CD4-positive, alpha-beta T cell (primary cell): ENCODE results near the gene HLA-DPA1. TPM values are rescaled to one million over a fixed set of nuclear protein-coding genes. Genes with fewer than 3 reads are reported as not detected.

Experiments used
- ATAC-seq: fragments of 200-7000 bp; cut with Tn5 transposase; one replicate; pipeline ENCODE4 v1.10.0; 2022; ENCODE audit warnings: mild to moderate bottlenecking; ENCODE audit not compliant: poor library complexity
- CTCF ChIA-PET: fragments of 350-600 bp; sonication (Branson Sonifier 250); formaldehyde crosslinking; loops from one replicate; lab custom pipeline; 2021; ENCODE audit warnings: antibody characterized with exemption, inconsistent platforms; lab: Charles Lee
- POLR2A ChIA-PET: fragments of 350-600 bp; sonication (Branson Sonifier 250); formaldehyde crosslinking; loops from one replicate; lab custom pipeline; 2021; ENCODE audit warnings: antibody characterized with exemption, inconsistent platforms; lab: Charles Lee
- DNase-seq, 14 experiments: peaks; one replicate each; pipeline ENCODE4 v3.0.0-alpha.2; 2013 to 2020; ENCODE audit warnings: mixed read lengths in 2 of 14
- H3K27ac ChIP-seq, 2 donors: one replicate each; pipeline versions ENCODE4 v1.5.1 to v1.7.0; 2013; ENCODE audit warnings: low read length in 2 of 2, low read depth in 1 of 2, mild to moderate bottlenecking in 1 of 2
- H3K27me3 ChIP-seq, 2 experiments: 1 replicate in 1 of 2; 2 replicates in 1 of 2; pipeline versions ENCODE4 v1.6.1 to v1.7.0; 2013; ENCODE audit warnings: low read length in 2 of 2, control low read depth in 1 of 2, mild to moderate bottlenecking in 1 of 2, moderate library complexity in 1 of 2; ENCODE audit not compliant: insufficient read depth in 2 of 2, control insufficient read depth in 1 of 2
- H3K36me3 ChIP-seq: one replicate; pipeline ENCODE4 v1.6.1; 2013; ENCODE audit warnings: low read length, control low read depth; ENCODE audit not compliant: insufficient read depth
- H3K4me1 ChIP-seq: one replicate; pipeline ENCODE4 v1.6.1; 2013; ENCODE audit warnings: low read length, control low read depth; ENCODE audit not compliant: insufficient read depth
- H3K4me3 ChIP-seq: one replicate; pipeline ENCODE4 v1.5.1; 2013; ENCODE audit warnings: mild to moderate bottlenecking, low read length, moderate library complexity
- H3K9me3 ChIP-seq, 2 experiments: 1 replicate in 1 of 2; 2 replicates in 1 of 2; pipeline versions ENCODE4 v1.6.1 to v1.7.0; 2013; ENCODE audit warnings: low read length in 2 of 2, mild to moderate bottlenecking in 2 of 2, control low read depth in 1 of 2, moderate library complexity in 1 of 2; ENCODE audit not compliant: control insufficient read depth in 1 of 2, insufficient read depth in 1 of 2
- H3K27ac Mint-ChIP-seq: one replicate; pipeline ENCODE4 v1.8.0; 2020; ENCODE audit warnings: mixed read lengths
- H3K27me3 Mint-ChIP-seq: one replicate; pipeline ENCODE4 v1.8.0; 2021; ENCODE audit warnings: mixed read lengths
- H3K36me3 Mint-ChIP-seq: one replicate; pipeline ENCODE4 v1.8.0; 2021; ENCODE audit warnings: low read depth, mixed read lengths
- H3K4me1 Mint-ChIP-seq: one replicate; pipeline ENCODE4 v1.8.0; 2021; ENCODE audit warnings: low read depth, mixed read lengths
- H3K4me3 Mint-ChIP-seq: one replicate; pipeline ENCODE4 v1.8.0; 2020; ENCODE audit warnings: mild to moderate bottlenecking, mixed read lengths
- H3K9me3 Mint-ChIP-seq: one replicate; pipeline ENCODE4 v1.8.0; 2020; ENCODE audit warnings: mixed read lengths
- intact Hi-C, 2 experiments: fragments of 100-400 bp; cut with DNase I in 1 of 2; cut with micrococcal nuclease in 1 of 2; formaldehyde crosslinking; loops; one replicate each; pipeline versions ENCODE4 v1.15.1 to v1.9.0; 2023 to 2025; cut with DNase I, micrococcal nuclease
- total RNA-seq, 174 experiments: library from RNA in 2 of 174; stranded (reverse) in 2 of 174; gene quantifications; one replicate each; pipeline ENCODE4 v1.2.3 and lab custom pipeline; 2021 to 2026
- TF ChIP-seq, protein P1 (sequence below): fragments of 200-600 bp; IDR thresholded peaks from one replicate; pipeline ENCODE4 v1.8.0; 2022; ENCODE audit warnings: antibody characterized with exemption, mild to moderate bottlenecking

Gene HLA-DPA1
- total RNA-seq, 2 experiments from 2014 or later = 19.4 to 19.9 TPM

GRCh38 chr6:33116417-33116816 lies 43.0 kb upstream of the HLA-DPA1 start:
- Mint-ChIP-seq H3K27me3 (peaks cover 86% of the 10 kb centered on the region), H3K4me1 (peaks cover 15% of the 10 kb centered on the region), H3K9me3 (no peaks in the 10 kb centered on the region), H3K4me3 (no peak overlapping the region), H3K27ac (no peak overlapping the region), H3K36me3 (no peaks in the 10 kb centered on the region)
- peaks cover 42 to 53% of the 10 kb centered on the region in 2 experiments for H3K27me3 ChIP-seq
- no peak overlapping the region for H3K27ac ChIP-seq
- no peak for ATAC-seq
- no peaks in the 10 kb centered on the region for H3K36me3 ChIP-seq
- no peak for DNase-seq
- H3K4me1 ChIP-seq = peaks cover 25% of the 10 kb centered on the region
- ChIA-PET POLR2A (no interaction called here), CTCF (interaction anchor here (1.3 kb wide), 1 partner anchor 10 kb away, joined by 4 read pairs; no protein-coding TSS in a partner anchor)
- TF ChIP-seq, protein P1, sequence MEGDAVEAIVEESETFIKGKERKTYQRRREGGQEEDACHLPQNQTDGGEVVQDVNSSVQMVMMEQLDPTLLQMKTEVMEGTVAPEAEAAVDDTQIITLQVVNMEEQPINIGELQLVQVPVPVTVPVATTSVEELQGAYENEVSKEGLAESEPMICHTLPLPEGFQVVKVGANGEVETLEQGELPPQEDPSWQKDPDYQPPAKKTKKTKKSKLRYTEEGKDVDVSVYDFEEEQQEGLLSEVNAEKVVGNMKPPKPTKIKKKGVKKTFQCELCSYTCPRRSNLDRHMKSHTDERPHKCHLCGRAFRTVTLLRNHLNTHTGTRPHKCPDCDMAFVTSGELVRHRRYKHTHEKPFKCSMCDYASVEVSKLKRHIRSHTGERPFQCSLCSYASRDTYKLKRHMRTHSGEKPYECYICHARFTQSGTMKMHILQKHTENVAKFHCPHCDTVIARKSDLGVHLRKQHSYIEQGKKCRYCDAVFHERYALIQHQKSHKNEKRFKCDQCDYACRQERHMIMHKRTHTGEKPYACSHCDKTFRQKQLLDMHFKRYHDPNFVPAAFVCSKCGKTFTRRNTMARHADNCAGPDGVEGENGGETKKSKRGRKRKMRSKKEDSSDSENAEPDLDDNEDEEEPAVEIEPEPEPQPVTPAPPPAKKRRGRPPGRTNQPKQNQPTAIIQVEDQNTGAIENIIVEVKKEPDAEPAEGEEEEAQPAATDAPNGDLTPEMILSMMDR = no peak
- H3K4me3 ChIP-seq = no peak overlapping the region
- intact Hi-C loops = no loop called here
- H3K9me3 ChIP-seq = peaks cover 0 to 7% of the 10 kb centered on the region in 2 experiments

GRCh38 chr6:33114406-33114805 lies 41.0 kb upstream of the HLA-DPA1 start:
- Histone ChIP-seq H3K4me1 (peaks cover 25% of the 10 kb centered on the region), H3K27ac (no peak overlapping the region)
- no peak overlapping the region for H3K27ac Mint-ChIP-seq

GRCh38 chr6:33113755-33114154 lies 40.3 kb upstream of the HLA-DPA1 start:
- ATAC-seq (no peak), DNase-seq (no peak)
- no peak overlapping the region for H3K4me3 ChIP-seq
- TF ChIP-seq, protein P1 = no peak
- H3K4me3 Mint-ChIP-seq = no peak overlapping the region
- peaks cover 15% of the 10 kb centered on the region for H3K4me1 Mint-ChIP-seq
- peaks cover 96% of the 10 kb centered on the region for H3K27me3 Mint-ChIP-seq
- H3K4me1 ChIP-seq = peaks cover 25% of the 10 kb centered on the region
- H3K27ac Mint-ChIP-seq = no peak overlapping the region
- H3K27me3 ChIP-seq = peaks cover 52 to 53% of the 10 kb centered on the region in 2 experiments
- POLR2A ChIA-PET = interaction anchor here (1.4 kb wide), 1 partner anchor 135 kb away, joined by 4 read pairs; no protein-coding TSS in a partner anchor
- no peaks in the 10 kb centered on the region for H3K36me3 ChIP-seq
- no peaks in the 10 kb centered on the region for H3K9me3 Mint-ChIP-seq
- intact Hi-C loops = no loop called here
- CTCF ChIA-PET = interaction anchor here (1.0 kb wide), 1 partner anchor 135 kb away, joined by 4 read pairs; no protein-coding TSS in a partner anchor
- H3K9me3 ChIP-seq = peaks cover 0 to 7% of the 10 kb centered on the region in 2 experiments
- no peak overlapping the region for H3K27ac ChIP-seq
- no peaks in the 10 kb centered on the region for H3K36me3 Mint-ChIP-seq

More at GRCh38 chr6:33114406-33114805, 41.0 kb upstream of the HLA-DPA1 start:
- Mint-ChIP-seq H3K4me3 (no peak overlapping the region), H3K4me1 (peaks cover 15% of the 10 kb centered on the region), H3K27me3 (peaks cover 99% of the 10 kb centered on the region), H3K36me3 (no peaks in the 10 kb centered on the region), H3K9me3 (no peaks in the 10 kb centered on the region)
- CTCF ChIA-PET = interaction anchor here (1.0 kb wide), 1 partner anchor 134 kb away, joined by 4 read pairs; no protein-coding TSS in a partner anchor
- no peak overlapping the region for H3K4me3 ChIP-seq
- intact Hi-C loops = no loop called here
- H3K36me3 ChIP-seq = no peaks in the 10 kb centered on the region
- H3K27me3 ChIP-seq = peaks cover 52 to 53% of the 10 kb centered on the region in 2 experiments
- TF ChIP-seq, protein P1 = no peak
- H3K9me3 ChIP-seq = peaks cover 0 to 7% of the 10 kb centered on the region in 2 experiments
- DNase-seq (no peak), ATAC-seq (no peak)
- POLR2A ChIA-PET = interaction anchor here (1.4 kb wide), 1 partner anchor 134 kb away, joined by 4 read pairs; no protein-coding TSS in a partner anchor
